SK-N-SH (cell line): ENCODE measurements around the gene GJA3. TPM values are rescaled to one million over a fixed set of nuclear protein-coding genes. Genes with fewer than 3 reads are reported as not detected.

Experiments
- CTCF ChIA-PET: fragments of 300-600, 350-600 bp; formaldehyde crosslinking; extraction: SDS; loops from one replicate; lab custom pipeline; 2021; lab: Yijun Ruan, JAX
- POLR2A ChIA-PET: fragments of 350-600 bp; sonication (Branson Sonifier 250); formaldehyde crosslinking; extraction: SDS; loops from one replicate; lab custom pipeline; 2020; ENCODE audit warnings: antibody characterized with exemption, inconsistent platforms; lab: Yijun Ruan, JAX
- DNase-seq: peaks from one replicate; pipeline ENCODE4 v3.0.0; 2012
- H2AFZ ChIP-seq: fragments of 200-600 bp; sonication (generic); 2 replicates; pipeline ENCODE4 v1.8.1; 2016; ENCODE audit warnings: antibody characterized with exemption, mild to moderate bottlenecking, low read depth
- H3F3A ChIP-seq: fragments of 200-600 bp; sonication (generic); replicated peaks from 2 replicates; pipeline ENCODE3; 2016; ENCODE audit warnings: antibody characterized with exemption, mild to moderate bottlenecking; ENCODE audit not compliant: insufficient read depth
- H3K27ac ChIP-seq, 2 experiments: fragments of 200-500 bp in 1 of 2; fragments of 200-600 bp in 1 of 2; sonication (Bioruptor generic) in 1 of 2; sonication (generic), shearing (Covaris generic) in 1 of 2; 2 replicates each; pipeline versions ENCODE4 v1.5.1 to v1.6.1; 2014 to 2016; ENCODE audit warnings: low read depth in 2 of 2, inconsistent platforms in 1 of 2, low read length in 1 of 2, mild to moderate bottlenecking in 1 of 2, mixed read lengths in 1 of 2
- H3K27me3 ChIP-seq: fragments of 200-600 bp; sonication (generic), shearing (Covaris generic); 2 replicates; pipeline ENCODE4 v1.6.1; 2016; ENCODE audit warnings: mixed run types; ENCODE audit not compliant: insufficient read depth
- H3K36me3 ChIP-seq, 2 experiments: fragments of 200-500 bp in 1 of 2; fragments of 200-600 bp in 1 of 2; sonication (Bioruptor generic) in 1 of 2; sonication (generic) in 1 of 2; replicated peaks in 1 of 2; 2 replicates each; pipeline versions ENCODE3 to v1.5.1; 2014 to 2016; ENCODE audit warnings: low read length in 1 of 2, mild to moderate bottlenecking in 1 of 2; ENCODE audit not compliant: insufficient read depth in 2 of 2, control insufficient read depth in 1 of 2
- H3K4me1 ChIP-seq, 2 experiments: fragments of 200-500 bp in 1 of 2; fragments of 200-600 bp in 1 of 2; sonication (Bioruptor generic) in 1 of 2; sonication (generic), shearing (Covaris generic) in 1 of 2; 2 replicates each; pipeline versions ENCODE4 v1.5.1 to v1.6.1; 2014 to 2016; ENCODE audit warnings: low read depth in 1 of 2, low read length in 1 of 2, mixed run types in 1 of 2; ENCODE audit not compliant: insufficient read depth in 2 of 2, control insufficient read depth in 1 of 2
- H3K4me2 ChIP-seq: fragments of 200-600 bp; sonication (generic), shearing (Covaris generic); 2 replicates; pipeline ENCODE4 v1.6.1; 2017; ENCODE audit warnings: mixed run types
- H3K4me3 ChIP-seq, 2 experiments: fragments of 200-500 bp in 1 of 2; fragments of 200-600 bp in 1 of 2; sonication (Bioruptor generic) in 1 of 2; sonication (generic), shearing (Covaris generic) in 1 of 2; 2 replicates each; pipeline versions ENCODE4 v1.5.1 to v1.8.1; 2014 to 2016; ENCODE audit warnings: low read depth in 2 of 2, inconsistent platforms in 1 of 2, low read length in 1 of 2, mild to moderate bottlenecking in 1 of 2, mixed read lengths in 1 of 2, moderate library complexity in 1 of 2
- H3K79me2 ChIP-seq: fragments of 200-600 bp; sonication (generic); 2 replicates; pipeline ENCODE4 v1.8.1; 2017; ENCODE audit warnings: mild to moderate bottlenecking; ENCODE audit not compliant: insufficient read depth
- H3K9ac ChIP-seq: fragments of 200-600 bp; sonication (generic); 2 replicates; pipeline ENCODE4 v1.6.1; 2017; ENCODE audit warnings: mixed run types
- H3K9me2 ChIP-seq: fragments of 200-600 bp; sonication (generic); 2 replicates; pipeline ENCODE4 v1.6.1; 2017; ENCODE audit warnings: mixed run types
- H3K9me3 ChIP-seq: fragments of 200-600 bp; sonication (generic); 2 replicates; pipeline ENCODE4 v1.6.1; 2017; ENCODE audit warnings: mixed run types, mild to moderate bottlenecking, moderate library complexity
- H4K20me1 ChIP-seq: fragments of 200-600 bp; sonication (generic); 2 replicates; pipeline ENCODE4 v1.6.1; 2017; ENCODE audit warnings: mild to moderate bottlenecking, mixed run types; ENCODE audit not compliant: insufficient read depth
- CHD2 ChIP-seq: fragments of 150-350 bp; IDR thresholded peaks from 2 replicates; pipeline ENCODE4 v1.6.1; 2018; ENCODE audit warnings: low read length; ENCODE audit not compliant: partially characterized antibody
- ELF1 ChIP-seq: IDR thresholded peaks from 2 replicates; pipeline ENCODE4 v1.4.0; 2012
- EP300 ChIP-seq, 2 experiments: IDR thresholded peaks; 2 replicates each; pipeline versions ENCODE4 v1.4.0 to v1.6.1; 2012; ENCODE audit warnings: borderline replicate concordance in 1 of 2, low read depth in 1 of 2, low read length in 1 of 2
- FOXM1 ChIP-seq: IDR thresholded peaks from 2 replicates; pipeline ENCODE4 v1.4.0; 2012; ENCODE audit warnings: low read depth, mild to moderate bottlenecking
- JUND ChIP-seq: IDR thresholded peaks from 2 replicates; pipeline ENCODE4 v1.4.0; 2012
- NFIC ChIP-seq: IDR thresholded peaks from 2 replicates; pipeline ENCODE4 v1.4.0; 2012; ENCODE audit warnings: borderline replicate concordance
- POLR2AphosphoS5 ChIP-seq: IDR thresholded peaks from 2 replicates; pipeline ENCODE4 v1.6.1; 2012; ENCODE audit warnings: low read depth, low read length
- REST ChIP-seq: IDR thresholded peaks from 2 replicates; pipeline ENCODE4 v1.6.1; 2012; ENCODE audit warnings: mild to moderate bottlenecking, low read depth, low read length, moderate library complexity
- SMC3 ChIP-seq: IDR thresholded peaks from 2 replicates; pipeline ENCODE4 v1.6.1; 2012; ENCODE audit warnings: low read depth, low read length, improper control_type of control experiment
- TAF1 ChIP-seq: IDR thresholded peaks from 2 replicates; pipeline ENCODE4 v1.6.1; 2012; ENCODE audit warnings: low read depth, mild to moderate bottlenecking, low read length, moderate library complexity, borderline replicate concordance
- TEAD4 ChIP-seq: IDR thresholded peaks from 2 replicates; pipeline ENCODE4 v1.4.0; 2012; ENCODE audit warnings: mild to moderate bottlenecking, borderline replicate concordance; ENCODE audit not compliant: insufficient read depth
- USF1 ChIP-seq: IDR thresholded peaks from 2 replicates; pipeline ENCODE4 v1.4.0; 2012; ENCODE audit warnings: low read depth, borderline replicate concordance
- YY1 ChIP-seq: IDR thresholded peaks from 2 replicates; pipeline ENCODE4 v1.4.0; 2012; ENCODE audit warnings: low read depth, mild to moderate bottlenecking
- WGBS: methylation state at CpG from one replicate; pipeline ENCODE4 v1.1.6; 2017; ENCODE audit warnings: low lambda C conversion rate; 5-methylcytosine and 5-hydroxymethylcytosine counted together
- polyA plus RNA-seq, 3 experiments: library from polyadenylated mRNA; depleted of rRNA; stranded (reverse); fragments of >200 nt; gene quantifications; 2 replicates each; pipeline ENCODE4 v1.2.3, GENCODE V29; 2012
- TF ChIP-seq, protein P1 (sequence below): IDR thresholded peaks from 2 replicates; pipeline ENCODE4 v1.4.0; 2012; ENCODE audit warnings: low read depth
- TF ChIP-seq, protein P2 (sequence below): IDR thresholded peaks from 2 replicates; pipeline ENCODE4; 2012

The GJA3 gene
- polyA plus RNA-seq, 1 of the 3 experiments (the other 2 are of a cell fraction) = not detected

- Histone ChIP-seq H3K27me3 (peaks cover 97% of the 10 kb centered on the region), H2AFZ (no peak overlapping the region), H3K9me2 (no peaks in the 10 kb centered on the region), H3K36me3 (no peaks in the 10 kb centered on the region), H3K9me3 (no peaks in the 10 kb centered on the region), H4K20me1 (no peaks in the 10 kb centered on the region), H3F3A (no peaks in the 10 kb centered on the region), H3K4me3 (no peak overlapping the region), H3K4me1 (peaks cover 0 to 4% of the 10 kb centered on the region in 2 experiments; a peak in 1 of 4 replicates), H3K4me2 (no peak overlapping the region), H3K27ac (no peak overlapping the region), H3K79me2 (no peaks in the 10 kb centered on the region), H3K9ac (no peak overlapping the region)
- DNase-seq = no peak
- 27% methylated on average over 5 of the region's 7 CpGs for WGBS
- CTCF ChIA-PET = interaction anchor here (1.0 kb wide), 1 partner anchor 218 kb away, joined by 3 read pairs; no protein-coding TSS in a partner anchor
- POLR2A ChIA-PET = no interaction called here
- TF ChIP-seq EP300 (IDR thresholded peaks at IDR 0.05; ENCODE audit: borderline replicate concordance in 1 of 2, low read depth in 1 of 2, low read length in 1 of 2) (no peak), ELF1 (no peak), TEAD4 (no peak), YY1 (no peak), JUND (no peak), REST (no peak), POLR2AphosphoS5 (no peak), NFIC (no peak)
- TF ChIP-seq, protein P1, sequence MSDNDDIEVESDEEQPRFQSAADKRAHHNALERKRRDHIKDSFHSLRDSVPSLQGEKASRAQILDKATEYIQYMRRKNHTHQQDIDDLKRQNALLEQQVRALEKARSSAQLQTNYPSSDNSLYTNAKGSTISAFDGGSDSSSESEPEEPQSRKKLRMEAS = no peak
These were observed 15.3 kb downstream of the GJA3 start for GRCh38 chr13:20145521-20145920.

- TF ChIP-seq USF1 = no peak
- TF ChIP-seq SMC3 = no peak
- TF ChIP-seq, protein P2, sequence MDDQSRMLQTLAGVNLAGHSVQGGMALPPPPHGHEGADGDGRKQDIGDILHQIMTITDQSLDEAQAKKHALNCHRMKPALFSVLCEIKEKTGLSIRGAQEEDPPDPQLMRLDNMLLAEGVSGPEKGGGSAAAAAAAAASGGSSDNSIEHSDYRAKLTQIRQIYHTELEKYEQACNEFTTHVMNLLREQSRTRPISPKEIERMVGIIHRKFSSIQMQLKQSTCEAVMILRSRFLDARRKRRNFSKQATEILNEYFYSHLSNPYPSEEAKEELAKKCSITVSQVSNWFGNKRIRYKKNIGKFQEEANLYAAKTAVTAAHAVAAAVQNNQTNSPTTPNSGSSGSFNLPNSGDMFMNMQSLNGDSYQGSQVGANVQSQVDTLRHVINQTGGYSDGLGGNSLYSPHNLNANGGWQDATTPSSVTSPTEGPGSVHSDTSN = no peak
- TF ChIP-seq NFIC = no peak
- TF ChIP-seq CHD2 = no peak
- no peak for TF ChIP-seq TAF1
- TF ChIP-seq JUND = no peak
- TF ChIP-seq FOXM1 = no peak
- no peak for TF ChIP-seq ELF1
- no peak for TF ChIP-seq TEAD4
- no peak for TF ChIP-seq POLR2AphosphoS5
- TF ChIP-seq, protein P1 = no peak
- TF ChIP-seq, all 33 proteins: peak for 0
- POLR2A ChIA-PET = no interaction called here
- no peaks in the 10 kb centered on the region for H3F3A ChIP-seq
- no peak overlapping the region for H3K4me3 ChIP-seq
- H3K27ac ChIP-seq = no peak overlapping the region
- no peaks in the 10 kb centered on the region for H3K36me3 ChIP-seq
- H3K79me2 ChIP-seq = no peaks in the 10 kb centered on the region
- no peaks in the 10 kb centered on the region for H3K9me2 ChIP-seq
- no peaks in the 10 kb centered on the region for H3K9me3 ChIP-seq
- peaks cover 0 to 4% of the 10 kb centered on the region in 2 experiments; a peak in 1 of 4 replicates for H3K4me1 ChIP-seq
- peaks cover 92% of the 10 kb centered on the region for H3K27me3 ChIP-seq
- CTCF ChIA-PET = interaction anchor here (1.0 to 3.3 kb wide), 3 partner anchors 16 to 217 kb away, joined by 3 to 14 read pairs (median 4); no protein-coding TSS in a partner anchor
- no peak overlapping the region for H2AFZ ChIP-seq
- H4K20me1 ChIP-seq = no peaks in the 10 kb centered on the region
- no peak overlapping the region for H3K9ac ChIP-seq
- H3K4me2 ChIP-seq = no peak overlapping the region
- 38% methylated on average over 7 of the region's 12 CpGs for WGBS
- DNase-seq = no peak
These were observed 16.6 kb downstream of the GJA3 start for GRCh38 chr13:20144141-20144850.
